Hepatic stellate cell (primary cell): ENCODE results near the gene ATF6B.
"Not testable (repeated sequence)": the region's sequence is repeated elsewhere in the genome, so short reads cannot be mapped to it uniquely, and the experiment has no call there.

ENCODE experiments used
- DNase-seq: peaks from one replicate; pipeline ENCODE4 v3.0.0; 2011; ENCODE audit warnings: low spot score

Gene ATF6B

DNA sequence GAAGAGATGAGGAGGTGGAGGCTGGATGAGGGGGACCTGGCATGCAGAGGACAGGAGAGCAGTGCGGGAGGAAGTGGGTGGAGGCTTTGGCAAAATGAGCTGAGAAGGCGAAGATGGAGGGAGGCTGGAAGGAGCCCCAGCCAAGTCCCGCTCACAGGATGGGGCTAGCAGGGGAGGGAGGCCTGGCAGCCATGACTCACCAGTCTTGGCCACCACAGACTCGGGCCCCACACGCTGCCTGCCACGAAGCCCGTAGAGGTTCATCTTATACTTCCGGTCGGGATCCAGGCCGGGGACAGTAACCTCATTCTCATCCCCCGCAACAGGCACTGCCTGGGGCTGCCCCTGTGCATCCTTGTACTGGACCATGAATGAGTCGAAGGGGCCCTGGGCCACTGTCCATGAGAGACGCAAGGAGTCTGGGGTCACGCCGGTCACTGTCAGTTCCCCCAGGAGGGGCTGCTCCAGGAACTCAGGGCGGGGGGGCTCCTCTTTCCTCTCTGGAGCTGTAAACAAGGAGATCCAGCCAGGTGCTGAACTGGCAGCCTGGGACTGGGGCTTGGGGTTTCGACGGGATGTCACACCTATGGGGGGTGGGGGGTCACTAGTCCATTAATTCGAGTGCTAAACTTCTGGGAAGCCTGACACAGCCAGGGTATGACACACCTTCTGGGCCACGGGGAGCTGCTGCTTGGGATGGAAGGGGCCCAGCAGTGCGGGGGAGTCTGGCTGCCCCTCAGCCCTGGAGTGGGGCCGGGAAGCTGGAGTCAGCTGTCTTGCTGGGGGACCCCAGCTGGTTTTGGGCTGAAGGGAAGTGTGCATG lies 46.7 kb downstream of the ATF6B start:
- DNase-seq = peak; percentile 98

DNA sequence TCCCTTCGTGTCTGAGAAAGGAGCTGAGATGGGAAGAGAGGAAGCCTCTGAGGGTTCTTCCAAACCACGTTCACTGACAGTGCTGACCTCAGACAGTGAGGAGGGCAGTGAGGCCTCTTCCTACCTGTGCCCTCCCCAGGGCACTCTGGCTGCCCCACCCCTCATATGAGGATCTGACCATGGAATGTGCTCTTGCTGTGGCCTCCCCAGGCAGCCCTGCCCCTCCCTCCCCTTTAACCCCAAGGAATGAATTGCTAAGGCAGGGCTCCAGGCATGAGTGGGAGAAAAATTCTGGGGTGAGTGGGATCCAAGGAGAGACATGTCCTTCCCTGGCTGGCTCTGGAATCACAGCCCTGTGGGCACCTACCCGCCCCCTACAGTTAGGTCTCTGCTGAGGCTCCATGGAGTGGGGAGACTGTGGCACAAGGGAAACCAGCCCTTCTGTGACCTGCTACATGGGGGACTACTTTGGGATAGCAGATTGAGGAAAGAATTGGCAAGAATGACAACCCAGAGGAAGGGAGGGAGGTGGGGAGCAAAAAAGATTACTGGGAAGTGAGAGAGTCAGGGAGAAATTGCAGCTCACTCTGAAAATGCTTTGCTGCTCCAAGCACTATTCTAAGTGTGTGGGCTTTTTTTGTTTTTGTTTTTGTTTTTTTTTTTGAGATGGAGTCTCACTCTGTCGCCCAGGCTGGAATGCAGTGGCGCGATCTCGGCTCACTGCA lies 48.3 kb downstream of the ATF6B start:
- no peak for DNase-seq

DNA sequence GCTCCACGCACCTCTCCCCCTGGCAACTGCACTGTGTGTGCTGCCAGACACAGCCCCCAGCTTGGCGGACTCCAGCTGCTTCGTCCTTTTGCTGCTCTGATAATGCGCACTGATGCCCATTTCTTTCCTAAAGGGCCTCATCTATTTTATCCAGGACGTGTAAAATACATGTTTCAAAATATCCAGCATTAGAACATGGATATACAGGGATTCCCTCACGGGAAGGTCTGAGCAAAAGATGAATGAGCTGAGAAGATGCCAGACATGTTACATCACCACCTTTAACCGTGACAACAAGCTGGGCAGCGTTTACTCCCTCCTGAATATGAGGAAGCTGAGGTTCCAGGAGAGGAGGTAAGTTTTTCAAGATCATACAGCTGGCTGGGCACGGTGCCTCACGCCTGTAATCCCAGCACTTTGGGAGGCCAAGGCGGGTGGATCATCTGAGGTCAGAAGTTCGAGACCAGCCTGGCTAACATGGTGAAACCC lies 51.7 kb downstream of the ATF6B start:
- no peak for DNase-seq

DNA sequence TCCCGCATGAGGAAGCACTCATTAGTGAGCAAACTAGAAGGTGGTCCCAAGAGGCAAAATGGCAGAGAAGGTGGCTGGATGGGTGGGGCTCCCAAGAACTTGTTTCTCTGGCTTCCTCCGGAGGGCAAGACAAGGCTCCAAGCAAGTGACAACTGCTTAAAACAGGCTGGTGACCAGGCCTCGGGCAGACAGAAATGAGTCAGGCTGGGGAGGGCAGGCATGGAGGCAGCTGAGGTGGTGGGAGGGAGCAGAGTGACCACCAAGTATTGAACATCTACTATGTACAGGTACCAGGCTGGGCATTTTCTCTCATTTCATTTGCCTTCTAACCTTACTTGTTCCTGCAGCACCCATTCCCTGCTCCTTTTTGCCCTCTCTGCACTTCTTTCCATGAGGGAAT lies 52.3 kb downstream of the ATF6B start:
- DNase-seq = no peak

DNA sequence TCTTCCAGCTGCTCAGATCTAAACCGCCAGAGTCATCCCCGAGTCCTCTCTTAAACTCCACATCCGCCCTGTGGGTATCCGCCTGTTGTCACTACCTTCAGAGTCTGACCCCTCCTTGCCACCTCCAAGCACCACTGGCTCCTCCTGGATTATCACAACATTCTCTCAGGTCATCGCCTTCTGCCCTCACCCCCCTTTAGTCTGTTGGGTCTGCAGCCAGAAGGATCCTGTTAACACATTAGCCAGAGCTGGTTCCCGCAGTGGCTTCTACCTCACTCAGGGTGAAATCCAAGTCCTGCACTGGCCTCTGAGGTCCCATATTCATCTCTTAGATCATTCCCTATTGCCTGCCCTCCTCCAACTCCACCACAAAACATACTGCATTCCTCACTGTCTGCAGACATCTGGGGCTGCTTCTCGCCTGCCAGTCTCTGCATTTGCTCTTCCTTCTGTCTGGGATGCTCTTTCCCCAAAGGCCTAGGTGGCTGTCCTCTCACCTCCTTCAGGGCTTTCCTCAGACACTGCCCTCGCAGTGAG lies 53.0 kb downstream of the ATF6B start:
- DNase-seq = peak; percentile 75

DNA sequence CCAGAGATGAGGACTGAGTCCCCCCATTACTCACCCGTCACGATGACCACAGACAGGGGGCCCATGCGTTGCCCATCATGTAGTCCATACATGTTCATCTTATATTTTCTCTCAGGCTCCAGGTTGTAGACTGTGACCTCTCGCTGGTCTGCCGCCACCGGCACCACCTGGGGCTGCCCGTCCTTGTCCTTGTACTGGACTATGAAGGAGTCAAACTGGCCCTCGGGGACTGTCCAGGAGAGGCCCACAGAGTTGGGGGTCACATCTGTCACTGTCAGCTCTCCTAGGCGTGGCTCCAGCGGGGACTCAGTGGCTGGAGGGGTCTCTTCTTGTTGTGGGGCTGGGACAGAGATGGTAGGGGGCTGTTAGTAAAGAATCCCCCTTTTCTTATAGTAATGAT lies 54.4 kb downstream of the ATF6B start:
- no peak for DNase-seq

DNA sequence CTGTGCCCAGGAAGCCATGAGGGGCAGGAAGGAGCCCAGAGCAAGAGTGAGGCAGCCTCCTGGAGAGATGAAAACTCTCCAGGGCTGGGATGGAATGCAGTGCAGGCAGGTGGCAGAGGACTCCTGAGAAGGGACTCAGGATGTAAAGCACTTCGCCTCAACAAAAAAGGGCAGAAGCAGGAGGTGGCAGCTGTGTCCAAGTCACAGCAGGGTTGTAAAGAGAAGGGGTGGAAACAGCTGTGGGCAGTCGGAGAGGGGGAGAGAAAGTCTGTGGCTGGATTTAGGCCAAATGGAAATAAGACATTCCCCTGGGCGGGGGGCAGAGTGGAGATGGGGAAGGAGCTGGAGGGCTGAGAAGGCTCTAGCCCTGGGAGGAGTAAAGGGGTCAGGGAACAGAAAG lies 54.9 kb downstream of the ATF6B start:
- DNase-seq = no peak

DNA sequence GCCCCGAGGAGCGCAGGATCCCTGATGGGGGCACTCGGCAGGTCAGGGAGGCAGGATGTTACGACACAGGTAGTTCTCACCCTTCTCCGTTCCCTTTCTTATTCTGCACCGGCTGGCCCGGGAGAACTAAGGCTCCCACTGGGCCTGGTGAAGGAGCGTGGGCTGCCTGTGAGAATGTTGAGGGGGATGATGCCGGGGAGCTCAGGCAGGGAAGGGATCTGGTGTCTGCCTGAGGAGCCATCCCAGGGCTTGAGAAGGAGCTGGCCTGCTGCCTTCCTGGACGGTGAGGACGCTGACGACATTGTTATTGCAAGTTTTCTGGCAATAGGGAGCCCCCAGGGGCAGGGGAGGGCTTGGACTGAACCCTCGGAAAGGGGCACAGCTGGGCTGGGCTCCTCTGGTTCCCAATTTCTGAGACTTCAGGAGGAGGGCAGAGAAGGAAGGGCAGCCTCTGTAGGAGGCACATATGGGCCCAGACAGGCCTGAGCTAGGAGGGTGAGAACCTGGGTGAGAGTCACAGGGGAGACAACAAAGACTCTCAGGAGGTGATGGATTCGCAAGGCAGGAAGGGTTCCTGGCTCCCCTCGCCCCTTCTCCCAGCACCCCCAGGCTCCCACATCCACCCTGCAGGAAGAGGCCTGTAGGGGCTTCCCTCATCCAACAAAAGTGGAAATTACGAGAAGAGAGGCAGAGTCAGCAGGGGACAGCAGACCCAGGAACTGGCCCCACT lies 57.1 kb downstream of the ATF6B start:
- no peak for DNase-seq

DNA sequence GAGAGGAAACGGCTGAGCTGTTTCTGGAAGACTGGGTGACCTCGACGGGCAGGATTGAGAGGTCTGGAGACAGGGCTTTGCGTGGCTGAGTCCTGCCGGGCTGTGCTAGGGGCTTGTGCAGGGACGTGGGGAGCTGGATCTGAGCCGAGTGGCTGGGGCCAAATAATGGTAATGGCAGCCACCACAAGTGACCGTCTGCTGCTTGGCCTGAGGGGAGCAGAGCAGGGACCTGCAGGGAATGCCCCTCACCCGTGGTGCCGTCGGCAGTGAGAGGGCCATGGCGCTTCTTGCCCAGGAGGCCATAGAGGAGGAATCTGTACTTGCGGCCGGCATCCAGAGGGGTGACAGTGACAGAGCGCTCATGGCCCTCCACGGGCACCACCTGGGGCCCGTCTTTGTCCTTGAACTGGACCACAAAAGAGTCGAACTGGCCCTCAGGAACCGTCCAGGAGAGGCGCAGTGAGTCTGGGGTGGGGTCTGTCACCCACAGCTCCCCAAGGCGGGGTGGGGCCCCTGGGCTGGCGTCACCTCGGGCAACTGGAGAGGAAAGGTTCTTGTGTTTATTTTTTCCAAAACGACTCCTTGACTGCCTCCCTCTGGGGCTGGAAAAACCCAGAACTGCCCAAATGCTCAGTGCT lies 58.0 kb downstream of the ATF6B start:
- no peak for DNase-seq

DNA sequence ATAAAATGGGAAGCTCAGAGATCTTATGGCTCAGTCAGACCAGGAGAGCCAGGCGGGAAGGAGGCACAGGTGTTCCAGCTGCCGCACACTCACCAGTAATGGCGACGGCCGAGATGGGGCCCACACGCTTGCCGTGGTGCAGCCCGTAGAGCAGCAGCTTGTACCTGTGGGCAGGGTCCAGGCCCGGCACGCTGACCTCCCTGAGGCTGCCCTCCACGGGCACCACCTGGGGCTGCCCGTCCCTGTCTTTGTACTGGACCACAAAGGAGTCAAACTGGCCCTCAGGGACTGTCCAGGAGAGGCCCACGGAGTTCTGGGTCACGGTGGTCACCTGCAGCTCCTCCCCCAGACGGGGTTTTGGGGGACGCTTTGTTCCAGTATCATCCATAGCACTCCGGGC lies 58.6 kb downstream of the ATF6B start:
- no peak for DNase-seq

DNA sequence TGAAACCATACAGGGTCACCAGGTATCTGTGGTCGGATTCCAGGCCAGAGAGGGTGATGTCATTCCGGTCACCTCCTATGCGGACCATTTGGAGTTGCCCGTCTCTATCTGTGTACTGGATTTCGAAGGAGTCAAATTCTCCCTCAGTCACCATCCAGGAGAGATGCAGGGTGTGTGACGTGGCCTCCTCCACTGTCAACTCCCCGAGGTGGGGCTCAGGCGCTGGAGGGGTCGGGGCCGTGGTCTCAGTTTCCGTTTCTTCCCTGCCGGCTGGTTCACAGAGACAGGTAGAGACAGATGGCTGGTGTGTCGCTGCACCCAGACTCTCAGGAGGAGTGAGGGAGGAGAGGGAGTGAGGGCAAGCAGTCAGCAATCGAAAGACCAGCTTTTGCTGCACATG lies 59.2 kb downstream of the ATF6B start:
- no peak for DNase-seq

DNA sequence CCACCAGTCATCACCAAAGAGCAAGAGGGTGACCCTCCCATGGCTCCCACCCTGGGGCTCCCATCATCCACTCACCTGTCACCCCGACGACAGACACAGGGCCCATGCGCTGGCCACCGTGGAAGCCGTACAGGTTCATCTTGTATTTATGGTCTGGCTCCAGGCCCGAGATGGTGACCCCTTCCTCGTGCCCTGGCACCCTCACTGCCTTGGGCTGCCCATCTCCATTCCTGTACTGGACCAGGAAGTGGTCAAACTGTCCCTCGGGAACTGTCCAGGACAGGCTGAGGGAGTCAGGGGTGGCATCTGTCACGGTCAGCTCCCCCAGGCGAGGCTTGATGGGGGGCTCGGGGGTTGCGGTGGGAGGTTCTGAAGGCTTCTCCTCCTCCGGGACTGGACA lies 59.7 kb downstream of the ATF6B start:
- DNase-seq = not testable (repeated sequence)

DNA sequence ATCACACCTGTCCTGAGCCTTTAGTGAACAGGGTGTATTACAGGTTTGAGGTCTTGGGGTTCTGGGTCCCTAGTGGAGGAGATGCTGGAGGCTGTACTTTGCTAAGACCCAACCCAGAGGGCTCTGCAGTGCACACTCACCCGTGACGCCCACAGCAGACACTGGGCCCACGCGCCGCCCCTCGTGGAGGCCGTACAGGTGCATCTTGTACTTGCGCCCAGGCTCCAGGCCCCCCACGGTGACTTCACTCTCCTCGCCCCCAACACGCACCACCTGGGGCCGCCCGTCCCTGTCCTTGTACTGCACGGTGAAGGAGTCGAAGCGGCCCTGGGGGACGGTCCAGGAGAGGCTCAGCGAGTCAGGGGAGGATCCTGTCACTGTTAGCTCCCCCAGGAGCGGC lies 60.5 kb downstream of the ATF6B start:
- not testable (repeated sequence) for DNase-seq
